Chondrocyte (in vitro differentiated cells): ENCODE results near the gene DDX17. TPM values are rescaled to one million over a fixed set of nuclear protein-coding genes. Genes with fewer than 3 reads are reported as not detected.

ENCODE experiments used
- DNase-seq: peaks from one replicate; pipeline ENCODE4 v3.0.0; 2021; ENCODE audit warnings: mixed read lengths, low spot score
- H3K27ac Mint-ChIP-seq: one replicate; pipeline ENCODE4 v1.8.0; 2021; ENCODE audit warnings: mild to moderate bottlenecking, moderate library complexity, mixed read lengths; ENCODE audit not compliant: unreplicated experiment
- H3K27me3 Mint-ChIP-seq: 2 replicates; pipeline ENCODE4 v1.8.0; 2021; ENCODE audit warnings: low read depth, mixed read lengths
- H3K36me3 Mint-ChIP-seq: 2 replicates; pipeline ENCODE4 v1.8.0; 2021; ENCODE audit warnings: low read depth, mixed read lengths
- H3K4me1 Mint-ChIP-seq: 2 replicates; pipeline ENCODE4 v1.8.0; 2021; ENCODE audit warnings: low read depth, mild to moderate bottlenecking, mixed read lengths
- H3K4me3 Mint-ChIP-seq: one replicate; pipeline ENCODE4 v1.8.0; 2021; ENCODE audit warnings: mild to moderate bottlenecking, moderate library complexity, mixed read lengths; ENCODE audit not compliant: unreplicated experiment
- H3K9me3 Mint-ChIP-seq: 2 replicates; pipeline ENCODE4 v1.8.0; 2021; ENCODE audit warnings: low read depth, mixed read lengths
- total RNA-seq: library from RNA; stranded (reverse); gene quantifications from 3 replicates; pipeline ENCODE4 v1.2.1, GENCODE V29; 2021
- TF ChIP-seq, protein P1 (sequence below): fragments of 200-600 bp; sonication (generic); IDR thresholded peaks from 2 replicates; pipeline ENCODE4 v1.5.0; 2021; ENCODE audit warnings: antibody characterized with exemption, mild to moderate bottlenecking, moderate library complexity

DDX17 gene
- total RNA-seq, 1 donor from 2014 or later, result 321 TPM

DNA sequence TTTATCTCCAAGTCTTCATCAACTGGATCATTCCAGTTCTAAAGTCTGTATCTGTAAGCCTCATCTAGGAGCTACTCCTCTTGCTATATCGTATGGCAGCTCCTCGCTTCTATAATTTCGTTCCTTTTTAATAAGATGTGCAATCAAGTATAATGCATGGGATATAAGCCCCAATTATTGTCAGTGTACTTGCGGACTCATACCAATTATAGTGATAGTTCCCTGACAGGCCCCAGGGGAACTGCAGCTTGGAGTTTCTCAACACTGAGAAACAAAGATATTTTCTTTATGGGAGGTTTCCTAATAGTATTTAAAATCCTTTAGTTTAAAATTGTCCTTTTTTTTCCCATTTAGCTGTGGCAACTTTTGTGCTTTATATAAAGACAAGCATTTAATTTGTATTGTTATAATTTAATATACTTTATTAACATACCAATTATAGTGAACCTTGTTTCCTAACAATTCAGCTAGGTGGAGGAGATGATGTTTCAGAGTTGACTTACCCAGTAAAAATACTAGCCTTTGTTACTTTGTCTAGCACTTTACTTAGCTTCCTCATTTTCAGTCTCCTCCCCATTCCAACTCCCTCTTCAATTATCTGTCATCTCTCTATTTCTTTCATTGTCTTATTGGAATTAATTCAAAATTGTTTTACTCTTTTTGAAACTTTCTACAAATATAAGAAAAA, 25.3 kb upstream of the DDX17 start:
- DNase-seq, result no peak
- H3K4me3 Mint-ChIP-seq, result no peak overlapping the region
- no peaks in the 10 kb centered on the region for H3K9me3 Mint-ChIP-seq
- H3K36me3 Mint-ChIP-seq, result no peaks in the 10 kb centered on the region
- TF ChIP-seq, protein P1, sequence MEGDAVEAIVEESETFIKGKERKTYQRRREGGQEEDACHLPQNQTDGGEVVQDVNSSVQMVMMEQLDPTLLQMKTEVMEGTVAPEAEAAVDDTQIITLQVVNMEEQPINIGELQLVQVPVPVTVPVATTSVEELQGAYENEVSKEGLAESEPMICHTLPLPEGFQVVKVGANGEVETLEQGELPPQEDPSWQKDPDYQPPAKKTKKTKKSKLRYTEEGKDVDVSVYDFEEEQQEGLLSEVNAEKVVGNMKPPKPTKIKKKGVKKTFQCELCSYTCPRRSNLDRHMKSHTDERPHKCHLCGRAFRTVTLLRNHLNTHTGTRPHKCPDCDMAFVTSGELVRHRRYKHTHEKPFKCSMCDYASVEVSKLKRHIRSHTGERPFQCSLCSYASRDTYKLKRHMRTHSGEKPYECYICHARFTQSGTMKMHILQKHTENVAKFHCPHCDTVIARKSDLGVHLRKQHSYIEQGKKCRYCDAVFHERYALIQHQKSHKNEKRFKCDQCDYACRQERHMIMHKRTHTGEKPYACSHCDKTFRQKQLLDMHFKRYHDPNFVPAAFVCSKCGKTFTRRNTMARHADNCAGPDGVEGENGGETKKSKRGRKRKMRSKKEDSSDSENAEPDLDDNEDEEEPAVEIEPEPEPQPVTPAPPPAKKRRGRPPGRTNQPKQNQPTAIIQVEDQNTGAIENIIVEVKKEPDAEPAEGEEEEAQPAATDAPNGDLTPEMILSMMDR, result no peak
- no peaks in the 10 kb centered on the region for H3K27me3 Mint-ChIP-seq
- H3K27ac Mint-ChIP-seq, result peak overlapping the region; percentile 38
- peaks cover 6% of the 10 kb centered on the region for H3K4me1 Mint-ChIP-seq

DNA sequence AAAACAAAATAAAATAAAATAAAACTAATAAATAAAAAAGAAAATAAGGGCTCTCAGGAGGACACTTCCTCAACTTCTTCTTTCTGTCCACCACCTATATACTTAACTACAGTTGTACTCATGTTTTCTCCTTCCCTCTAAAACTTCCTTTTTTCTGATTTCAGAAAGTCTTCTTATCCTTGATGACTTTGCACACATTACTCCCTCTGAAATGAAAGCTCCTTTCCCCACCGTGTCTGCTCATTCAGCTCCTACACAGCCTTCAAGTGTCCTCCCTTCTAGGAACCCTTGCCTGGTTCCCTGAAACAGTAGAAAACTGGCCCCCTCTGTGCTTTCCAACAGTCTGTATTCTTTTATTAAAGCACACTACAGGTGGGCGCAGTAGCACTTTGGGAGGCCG, 18.3 kb upstream of the DDX17 start:
- H3K4me1 Mint-ChIP-seq, result no peaks in the 10 kb centered on the region
- H3K9me3 Mint-ChIP-seq, result no peaks in the 10 kb centered on the region
- H3K4me3 Mint-ChIP-seq, result no peak overlapping the region
- no peak overlapping the region for H3K27ac Mint-ChIP-seq
- TF ChIP-seq, protein P1, result no peak
- peaks cover 2% of the 10 kb centered on the region for H3K27me3 Mint-ChIP-seq
- no peak for DNase-seq
- H3K36me3 Mint-ChIP-seq, result no peaks in the 10 kb centered on the region

DNA sequence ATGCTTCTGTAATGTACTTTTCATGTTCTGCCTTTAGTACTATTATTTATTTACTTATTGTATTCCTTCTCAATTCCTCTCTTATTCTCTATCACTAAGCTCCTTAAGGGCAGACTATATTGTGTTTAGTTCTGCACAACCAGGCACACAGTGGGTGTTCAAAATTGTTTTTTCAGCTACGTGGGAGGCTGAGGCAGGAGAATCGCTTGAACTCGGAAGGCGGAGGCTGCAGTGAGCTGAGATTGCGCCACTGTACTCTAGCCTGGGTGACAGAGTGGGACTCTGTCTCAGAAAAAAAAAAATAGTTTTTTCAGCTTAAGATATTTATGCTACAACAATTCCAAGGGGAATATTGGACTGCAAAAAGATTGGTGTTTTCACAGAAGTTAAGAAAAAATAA, 17.4 kb upstream of the DDX17 start:
- Mint-ChIP-seq H3K27ac (no peak overlapping the region), H3K27me3 (peaks cover 2% of the 10 kb centered on the region), H3K4me1 (no peaks in the 10 kb centered on the region), H3K36me3 (no peaks in the 10 kb centered on the region), H3K4me3 (no peak overlapping the region), H3K9me3 (no peaks in the 10 kb centered on the region)
- DNase-seq, result no peak
- TF ChIP-seq, protein P1, result no peak

DNA sequence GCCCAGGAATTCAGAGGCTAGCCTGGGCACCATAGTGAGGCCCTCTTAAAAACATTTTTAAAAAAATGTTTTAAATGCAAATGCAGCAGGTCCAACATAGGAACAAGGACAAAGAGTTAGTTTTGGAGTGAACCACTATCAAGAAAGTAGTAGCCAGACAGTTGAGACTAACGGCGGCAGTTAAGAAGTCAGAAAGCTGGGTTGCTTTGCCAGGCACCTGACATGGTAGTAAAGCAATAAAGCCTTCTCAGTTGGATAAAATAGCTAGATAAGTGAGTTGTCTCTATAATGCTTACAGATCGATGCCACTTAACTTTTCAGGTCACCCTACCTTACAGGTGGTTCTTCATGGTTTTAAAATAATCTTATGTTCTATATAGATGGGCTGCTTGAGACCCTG, 16.9 kb upstream of the DDX17 start:
- H3K4me1 Mint-ChIP-seq, result no peaks in the 10 kb centered on the region
- no peak overlapping the region for H3K4me3 Mint-ChIP-seq
- peaks cover 2% of the 10 kb centered on the region for H3K27me3 Mint-ChIP-seq
- no peaks in the 10 kb centered on the region for H3K9me3 Mint-ChIP-seq
- TF ChIP-seq, protein P1, result no peak
- no peak overlapping the region for H3K27ac Mint-ChIP-seq
- H3K36me3 Mint-ChIP-seq, result no peaks in the 10 kb centered on the region
- DNase-seq, result no peak

DNA sequence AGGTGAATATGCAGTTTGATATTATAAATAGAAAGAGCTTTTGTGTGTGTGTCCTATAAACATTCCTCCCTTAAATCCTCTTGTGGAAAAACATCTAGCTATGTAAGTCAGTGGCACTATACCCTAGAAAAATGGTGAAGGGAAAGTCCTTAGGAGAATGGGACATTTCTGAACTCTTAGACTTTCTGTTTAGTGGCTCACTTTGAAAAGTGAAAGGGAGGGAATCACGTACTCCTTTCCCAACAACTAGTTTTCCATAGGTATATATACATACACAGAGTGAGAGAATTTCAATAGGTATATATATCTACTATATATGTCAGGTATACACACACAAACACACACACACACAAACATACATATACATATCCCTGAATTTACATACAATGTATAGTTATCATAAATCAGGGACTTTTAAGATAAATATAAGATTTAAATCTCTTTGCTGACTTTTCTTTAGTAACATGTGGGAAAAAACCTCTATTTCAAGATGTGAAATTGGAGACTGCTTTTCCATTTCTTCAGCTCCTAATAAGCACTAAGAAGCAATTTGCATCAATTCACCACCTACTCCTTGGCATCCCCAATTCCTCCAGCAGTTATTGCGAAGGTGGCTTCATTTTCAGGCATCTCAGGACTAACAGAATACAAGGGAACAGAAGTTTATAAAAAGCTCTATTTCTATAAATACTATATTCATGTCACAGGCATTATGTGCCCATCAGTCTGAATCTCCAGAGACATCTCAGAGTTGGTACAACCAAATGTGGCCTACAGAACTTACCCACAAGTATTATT, 13.5 kb upstream of the DDX17 start:
- Mint-ChIP-seq H3K4me3 (no peak overlapping the region), H3K36me3 (no peaks in the 10 kb centered on the region), H3K27ac (no peak overlapping the region), H3K27me3 (peaks cover 2% of the 10 kb centered on the region), H3K4me1 (no peaks in the 10 kb centered on the region), H3K9me3 (no peaks in the 10 kb centered on the region)
- no peak for DNase-seq
- TF ChIP-seq, protein P1, result no peak
